Osteoblast (primary cell): ENCODE results near the gene MYL4. TPM values are rescaled to one million over a fixed set of nuclear protein-coding genes. Genes with fewer than 3 reads are reported as not detected.
A peak's percentile ranks its signal among the peaks of the same experiment; 100 is the strongest.

Experiments
- DNase-seq: peaks from one replicate; pipeline ENCODE4 v3.0.0; 2011; ENCODE audit warnings: low spot score, mixed read lengths; ENCODE audit not compliant: insufficient read length; ENCODE audit errors: missing footprints
- H2AFZ ChIP-seq: 2 replicates; pipeline ENCODE4 v1.6.0; 2011; ENCODE audit warnings: mild to moderate bottlenecking, low read length
- H3K27ac ChIP-seq: 2 replicates; pipeline ENCODE4 v1.5.1; 2011; ENCODE audit warnings: mild to moderate bottlenecking, low read depth, low read length, moderate library complexity
- H3K27me3 ChIP-seq: 2 replicates; pipeline ENCODE4 v1.6.0; 2012; ENCODE audit warnings: mild to moderate bottlenecking, control low read depth, inconsistent platforms, low read length, moderate library complexity; ENCODE audit not compliant: insufficient read depth
- H3K36me3 ChIP-seq: 2 replicates; pipeline ENCODE4 v1.5.1; 2011; ENCODE audit warnings: mild to moderate bottlenecking, low read length, control low read depth, moderate library complexity; ENCODE audit not compliant: insufficient read depth
- H3K4me1 ChIP-seq: 2 replicates; pipeline ENCODE4 v1.5.1; 2011; ENCODE audit warnings: mild to moderate bottlenecking, low read length, control low read depth, moderate library complexity; ENCODE audit not compliant: insufficient read depth
- H3K4me2 ChIP-seq: 2 replicates; pipeline ENCODE4 v1.6.0; 2011; ENCODE audit warnings: mild to moderate bottlenecking, low read length; ENCODE audit not compliant: insufficient read depth
- H3K4me3 ChIP-seq: fragments of 200-600 bp; sonication (generic); 3 replicates; pipeline ENCODE4 v1.5.1; 2012; ENCODE audit warnings: mild to moderate bottlenecking, low read length, inconsistent platforms; ENCODE audit not compliant: insufficient read depth
- H3K79me2 ChIP-seq: 2 replicates; pipeline ENCODE4 v1.6.0; 2012; ENCODE audit warnings: mild to moderate bottlenecking, low read length, control low read depth, inconsistent platforms; ENCODE audit not compliant: insufficient read depth
- H3K9me3 ChIP-seq: 2 replicates; pipeline ENCODE4 v1.5.1; 2011; ENCODE audit warnings: low read depth, low read length, control low read depth
- H4K20me1 ChIP-seq: 2 replicates; pipeline ENCODE4 v1.6.0; 2012; ENCODE audit warnings: mild to moderate bottlenecking, low read length, control low read depth; ENCODE audit not compliant: insufficient read depth
- total RNA-seq: library from RNA; depleted of rRNA; stranded (reverse); fragments of >200 nt; gene quantifications from 2 replicates; pipeline ENCODE4 v1.2.3, GENCODE V29; 2012
- TF ChIP-seq, protein P1 (sequence below): IDR thresholded peaks from 2 replicates; pipeline ENCODE4 v1.5.1; 2011; ENCODE audit warnings: mild to moderate bottlenecking, low read depth, low read length, moderate library complexity; ENCODE audit errors: extremely low read depth

MYL4 gene
- total RNA-seq, 1 donor, result 0.72 TPM

DNA sequence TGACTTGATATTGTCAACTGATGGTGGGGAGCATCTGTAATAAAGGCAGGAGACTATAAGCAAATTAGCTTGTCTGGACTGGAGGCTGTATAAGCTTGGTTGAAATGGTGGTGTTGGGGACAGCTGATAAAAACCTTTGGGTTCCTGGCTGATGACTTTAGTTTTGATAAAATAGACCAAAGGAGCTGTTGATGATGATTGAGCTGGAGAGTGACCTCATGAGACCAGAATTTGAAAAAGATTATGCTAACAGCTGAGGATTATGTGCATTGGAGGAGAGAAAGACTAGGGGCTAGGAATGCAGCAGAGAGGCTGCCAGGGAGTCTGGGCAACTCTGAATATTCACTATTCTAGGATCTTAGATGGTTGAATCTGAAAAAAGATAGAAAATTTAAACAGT lies 11.3 kb upstream of the MYL4 start:
- Histone ChIP-seq H3K4me2 (no peak overlapping the region), H2AFZ (no peak overlapping the region)
- DNase-seq, result peak; percentile 73

DNA sequence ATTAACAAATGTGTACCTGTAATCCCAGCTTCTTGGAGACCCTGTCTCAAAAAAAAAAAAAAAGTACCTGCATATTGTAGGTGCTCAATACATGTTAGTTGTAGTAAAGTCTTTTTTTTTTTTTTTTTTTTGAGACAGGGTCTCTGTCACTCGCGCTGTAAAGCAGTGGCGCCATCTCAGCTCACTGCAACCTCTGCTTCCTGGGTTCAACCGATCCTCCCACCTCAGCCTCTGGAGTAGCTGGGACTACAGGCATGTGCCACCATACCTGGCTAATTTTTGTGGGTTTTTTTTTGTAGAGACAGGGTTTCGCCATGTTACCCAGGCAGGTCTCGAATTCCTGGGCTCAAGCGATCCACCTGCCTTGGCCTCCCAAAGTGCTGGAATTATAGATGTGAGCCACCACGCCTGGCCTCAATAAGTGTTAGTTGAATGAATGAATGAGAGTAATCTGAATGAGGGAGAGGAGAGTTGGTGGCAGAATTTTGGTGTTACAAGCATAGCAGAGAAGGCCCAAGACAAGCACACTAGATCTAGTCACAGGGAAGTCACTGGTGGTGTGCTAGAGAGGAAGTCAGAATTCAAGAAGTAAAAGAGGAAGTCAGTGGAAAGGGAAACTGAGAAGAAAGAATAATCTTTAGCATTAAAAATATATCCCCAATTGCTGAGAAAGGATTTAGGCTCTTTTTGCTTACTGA lies 9.4 kb upstream of the MYL4 start:
- TF ChIP-seq, protein P1, sequence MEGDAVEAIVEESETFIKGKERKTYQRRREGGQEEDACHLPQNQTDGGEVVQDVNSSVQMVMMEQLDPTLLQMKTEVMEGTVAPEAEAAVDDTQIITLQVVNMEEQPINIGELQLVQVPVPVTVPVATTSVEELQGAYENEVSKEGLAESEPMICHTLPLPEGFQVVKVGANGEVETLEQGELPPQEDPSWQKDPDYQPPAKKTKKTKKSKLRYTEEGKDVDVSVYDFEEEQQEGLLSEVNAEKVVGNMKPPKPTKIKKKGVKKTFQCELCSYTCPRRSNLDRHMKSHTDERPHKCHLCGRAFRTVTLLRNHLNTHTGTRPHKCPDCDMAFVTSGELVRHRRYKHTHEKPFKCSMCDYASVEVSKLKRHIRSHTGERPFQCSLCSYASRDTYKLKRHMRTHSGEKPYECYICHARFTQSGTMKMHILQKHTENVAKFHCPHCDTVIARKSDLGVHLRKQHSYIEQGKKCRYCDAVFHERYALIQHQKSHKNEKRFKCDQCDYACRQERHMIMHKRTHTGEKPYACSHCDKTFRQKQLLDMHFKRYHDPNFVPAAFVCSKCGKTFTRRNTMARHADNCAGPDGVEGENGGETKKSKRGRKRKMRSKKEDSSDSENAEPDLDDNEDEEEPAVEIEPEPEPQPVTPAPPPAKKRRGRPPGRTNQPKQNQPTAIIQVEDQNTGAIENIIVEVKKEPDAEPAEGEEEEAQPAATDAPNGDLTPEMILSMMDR, result no peak
- Histone ChIP-seq H2AFZ (no peak overlapping the region), H3K79me2 (no peaks in the 10 kb centered on the region), H3K27ac (no peak overlapping the region), H3K4me2 (no peak overlapping the region), H3K4me1 (peaks cover 13% of the 10 kb centered on the region), H3K9me3 (no peaks in the 10 kb centered on the region), H4K20me1 (no peaks in the 10 kb centered on the region), H3K4me3 (no peak overlapping the region), H3K36me3 (no peaks in the 10 kb centered on the region), H3K27me3 (no peaks in the 10 kb centered on the region)
- DNase-seq, result no peak

More for the DNA sequence above, 11.3 kb upstream of the MYL4 start:
- H3K27ac ChIP-seq, result no peak overlapping the region
- no peaks in the 10 kb centered on the region for H3K36me3 ChIP-seq
- TF ChIP-seq, protein P1, result no peak
- no peak overlapping the region for H3K4me3 ChIP-seq
- H3K27me3 ChIP-seq, result no peaks in the 10 kb centered on the region
- H4K20me1 ChIP-seq, result no peaks in the 10 kb centered on the region
- H3K4me1 ChIP-seq, result no peaks in the 10 kb centered on the region
- no peaks in the 10 kb centered on the region for H3K9me3 ChIP-seq
- H3K79me2 ChIP-seq, result no peaks in the 10 kb centered on the region

DNA sequence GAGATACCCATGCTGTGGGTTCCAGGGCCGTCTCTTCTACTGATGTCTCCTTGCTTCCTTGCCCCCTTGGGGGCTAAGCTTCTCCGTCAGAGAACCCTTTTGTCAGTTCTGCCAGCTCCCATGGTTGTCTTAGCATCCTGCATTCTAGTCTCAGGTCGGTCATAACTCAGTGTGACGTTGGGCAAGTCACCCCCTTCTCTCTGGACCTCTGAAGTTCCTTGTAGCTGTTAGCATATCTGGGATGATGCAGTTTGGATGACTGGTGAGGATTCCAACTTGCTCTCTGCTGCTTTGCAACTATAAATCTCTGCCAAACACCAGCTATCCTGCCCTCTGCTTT lies 8.9 kb upstream of the MYL4 start:
- DNase-seq, result no peak
- no peak overlapping the region for H3K27ac ChIP-seq
- no peak overlapping the region for H3K4me2 ChIP-seq
- H3K79me2 ChIP-seq, result no peaks in the 10 kb centered on the region
- H3K36me3 ChIP-seq, result no peaks in the 10 kb centered on the region
- H2AFZ ChIP-seq, result no peak overlapping the region
- H4K20me1 ChIP-seq, result no peaks in the 10 kb centered on the region
- no peaks in the 10 kb centered on the region for H3K9me3 ChIP-seq
- H3K4me3 ChIP-seq, result no peak overlapping the region
- no peaks in the 10 kb centered on the region for H3K27me3 ChIP-seq
- H3K4me1 ChIP-seq, result peaks cover 18% of the 10 kb centered on the region
- TF ChIP-seq, protein P1, result no peak

DNA sequence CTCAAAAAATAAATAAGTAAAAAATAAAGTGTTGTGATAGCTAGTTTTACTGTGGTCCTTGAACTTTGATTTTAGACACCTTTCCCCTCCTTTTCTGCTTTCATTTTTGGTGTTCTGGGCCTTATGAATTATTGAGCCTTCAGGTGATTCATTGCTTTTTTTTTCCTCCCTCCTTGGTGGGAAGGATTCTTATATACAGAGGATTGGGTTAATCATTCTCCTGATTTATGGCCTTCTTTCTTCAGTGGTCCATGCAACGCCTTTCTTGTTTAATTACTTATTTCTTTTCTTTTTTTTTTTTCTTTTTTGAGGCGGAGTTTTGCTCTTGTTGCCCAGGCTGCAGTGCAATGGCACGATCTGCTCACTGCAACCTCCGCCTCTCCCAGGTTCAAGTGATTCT lies 8.0 kb upstream of the MYL4 start:
- DNase-seq, result no peak
- Histone ChIP-seq H3K4me1 (peaks cover 25% of the 10 kb centered on the region), H3K9me3 (no peaks in the 10 kb centered on the region), H3K79me2 (no peaks in the 10 kb centered on the region), H2AFZ (no peak overlapping the region), H3K4me2 (no peak overlapping the region), H3K36me3 (no peaks in the 10 kb centered on the region), H4K20me1 (no peaks in the 10 kb centered on the region), H3K4me3 (no peak overlapping the region), H3K27ac (no peak overlapping the region), H3K27me3 (no peaks in the 10 kb centered on the region)
- TF ChIP-seq, protein P1, result no peak
